AG04450 (cell line): ENCODE results near the gene CPLX1. TPM values are rescaled to one million over a fixed set of nuclear protein-coding genes. Genes with fewer than 3 reads are reported as not detected.

Experiments used
- CTCF ChIA-PET: fragments of 300-600, 350-600 bp; formaldehyde crosslinking; extraction: SDS; loops from one replicate; lab custom pipeline; 2022; ENCODE audit warnings: antibody characterized with exemption, inconsistent platforms; lab: Charles Lee
- POLR2A ChIA-PET: fragments of 350-600 bp; formaldehyde crosslinking; extraction: SDS; loops from one replicate; lab custom pipeline; 2021; ENCODE audit warnings: antibody characterized with exemption, inconsistent platforms; lab: Yijun Ruan, JAX
- DNase-seq: peaks from one replicate; pipeline ENCODE4 v3.0.0-alpha.2; 2011; ENCODE audit warnings: low read depth, low spot score
- H3K27ac ChIP-seq: one replicate; pipeline ENCODE4 v1.5.1; 2012; ENCODE audit warnings: low read depth, low read length, control low read depth
- H3K27me3 ChIP-seq: one replicate; pipeline ENCODE4 v1.6.0; 2012; ENCODE audit warnings: low read length; ENCODE audit not compliant: control insufficient read depth, insufficient read depth
- H3K4me3 ChIP-seq: 2 replicates; pipeline ENCODE4 v1.5.1; 2011; ENCODE audit warnings: mild to moderate bottlenecking, low read depth, low read length, control low read depth
- H3K9me3 ChIP-seq: 2 replicates; pipeline ENCODE4 v1.5.1; 2012; ENCODE audit warnings: low read length; ENCODE audit not compliant: control insufficient read depth, insufficient read depth
- polyA plus RNA-seq: library from polyadenylated mRNA; depleted of rRNA; stranded (reverse); fragments of >200 nt; gene quantifications from 2 replicates; pipeline ENCODE4 v1.2.3, GENCODE V29; 2011
- TF ChIP-seq, protein P1 (sequence below): IDR thresholded peaks from 2 replicates; pipeline ENCODE4 v1.5.1; 2011; ENCODE audit warnings: low read depth, low read length, control low read depth, inconsistent platforms

Gene CPLX1
- polyA plus RNA-seq, 1 experiment: not detected

DNA sequence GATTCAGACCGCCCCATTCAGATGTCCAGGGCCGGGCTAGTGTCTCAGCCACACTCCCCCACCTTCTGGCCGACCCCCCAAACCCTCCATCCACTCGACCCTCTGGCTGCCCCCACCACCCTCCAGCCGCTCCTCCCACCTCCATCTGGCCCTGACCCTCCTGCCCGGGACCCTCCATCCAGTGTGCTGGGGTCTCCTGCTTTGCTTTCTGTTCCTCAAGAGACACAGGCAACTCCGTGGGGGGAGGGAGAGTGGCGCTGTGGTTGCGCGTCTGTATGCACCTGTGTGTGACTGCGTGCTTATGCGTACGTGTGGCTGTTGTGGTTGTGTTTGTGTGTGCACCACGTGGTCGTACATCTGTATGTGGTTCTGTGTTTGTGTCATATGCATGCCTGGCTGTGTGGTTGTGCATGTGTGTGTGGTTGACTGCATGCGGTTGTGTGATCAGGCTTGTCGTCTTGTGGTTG, 33.3 kb downstream of the CPLX1 start:
- peaks cover 76% of the 10 kb centered on the region for H3K27me3 ChIP-seq
- no peak overlapping the region for H3K4me3 ChIP-seq
- no peak overlapping the region for H3K27ac ChIP-seq
- POLR2A ChIA-PET: no interaction called here
- DNase-seq: no peak
- no peaks in the 10 kb centered on the region; the same call in 1 of the 2 replicates for H3K9me3 ChIP-seq
- CTCF ChIA-PET: no interaction called here
- TF ChIP-seq, protein P1, sequence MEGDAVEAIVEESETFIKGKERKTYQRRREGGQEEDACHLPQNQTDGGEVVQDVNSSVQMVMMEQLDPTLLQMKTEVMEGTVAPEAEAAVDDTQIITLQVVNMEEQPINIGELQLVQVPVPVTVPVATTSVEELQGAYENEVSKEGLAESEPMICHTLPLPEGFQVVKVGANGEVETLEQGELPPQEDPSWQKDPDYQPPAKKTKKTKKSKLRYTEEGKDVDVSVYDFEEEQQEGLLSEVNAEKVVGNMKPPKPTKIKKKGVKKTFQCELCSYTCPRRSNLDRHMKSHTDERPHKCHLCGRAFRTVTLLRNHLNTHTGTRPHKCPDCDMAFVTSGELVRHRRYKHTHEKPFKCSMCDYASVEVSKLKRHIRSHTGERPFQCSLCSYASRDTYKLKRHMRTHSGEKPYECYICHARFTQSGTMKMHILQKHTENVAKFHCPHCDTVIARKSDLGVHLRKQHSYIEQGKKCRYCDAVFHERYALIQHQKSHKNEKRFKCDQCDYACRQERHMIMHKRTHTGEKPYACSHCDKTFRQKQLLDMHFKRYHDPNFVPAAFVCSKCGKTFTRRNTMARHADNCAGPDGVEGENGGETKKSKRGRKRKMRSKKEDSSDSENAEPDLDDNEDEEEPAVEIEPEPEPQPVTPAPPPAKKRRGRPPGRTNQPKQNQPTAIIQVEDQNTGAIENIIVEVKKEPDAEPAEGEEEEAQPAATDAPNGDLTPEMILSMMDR: no peak

DNA sequence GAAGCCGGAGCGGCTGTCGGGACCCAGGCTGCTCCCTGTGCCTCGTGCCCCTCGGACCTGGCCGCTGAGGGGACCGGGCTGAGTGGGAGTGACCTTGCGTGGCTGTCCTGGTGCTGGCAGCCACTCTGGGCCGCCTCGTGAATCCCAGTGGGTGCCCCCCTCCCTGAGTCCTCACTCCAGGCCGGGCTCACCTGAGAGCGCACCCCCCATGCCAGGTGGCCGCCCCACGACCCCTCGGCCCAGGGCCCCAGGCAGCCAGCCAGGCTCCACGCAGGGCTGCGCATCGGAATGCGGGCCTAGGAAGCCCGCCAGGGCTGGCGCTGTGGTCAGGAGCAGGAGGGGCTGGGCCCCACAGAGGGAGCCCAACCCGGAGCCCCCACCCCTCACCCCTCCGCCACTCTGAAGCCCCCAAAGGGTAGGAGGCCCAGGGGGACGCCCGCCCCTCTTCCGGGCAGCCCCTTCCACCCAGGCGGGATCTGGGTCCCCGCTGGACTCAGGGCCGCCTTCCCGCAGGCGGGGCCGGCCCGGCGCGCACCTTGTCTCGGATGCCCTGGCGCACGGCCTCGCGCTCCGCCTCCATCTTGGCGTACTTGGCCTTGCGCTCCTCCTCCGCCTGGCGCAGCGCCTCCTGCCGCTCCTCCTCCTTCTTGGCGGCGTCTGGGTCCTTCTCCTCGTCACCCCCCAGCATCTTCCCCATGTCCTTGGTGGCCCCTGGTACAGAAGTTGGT, 33.9 kb downstream of the CPLX1 start:
- ChIA-PET POLR2A (no interaction called here), CTCF (no interaction called here)
- TF ChIP-seq, protein P1: no peak
- no peak overlapping the region for H3K4me3 ChIP-seq
- H3K9me3 ChIP-seq: no peaks in the 10 kb centered on the region; the same call in 1 of the 2 replicates
- H3K27me3 ChIP-seq: peaks cover 77% of the 10 kb centered on the region
- no peak for DNase-seq
- no peak overlapping the region for H3K27ac ChIP-seq

DNA sequence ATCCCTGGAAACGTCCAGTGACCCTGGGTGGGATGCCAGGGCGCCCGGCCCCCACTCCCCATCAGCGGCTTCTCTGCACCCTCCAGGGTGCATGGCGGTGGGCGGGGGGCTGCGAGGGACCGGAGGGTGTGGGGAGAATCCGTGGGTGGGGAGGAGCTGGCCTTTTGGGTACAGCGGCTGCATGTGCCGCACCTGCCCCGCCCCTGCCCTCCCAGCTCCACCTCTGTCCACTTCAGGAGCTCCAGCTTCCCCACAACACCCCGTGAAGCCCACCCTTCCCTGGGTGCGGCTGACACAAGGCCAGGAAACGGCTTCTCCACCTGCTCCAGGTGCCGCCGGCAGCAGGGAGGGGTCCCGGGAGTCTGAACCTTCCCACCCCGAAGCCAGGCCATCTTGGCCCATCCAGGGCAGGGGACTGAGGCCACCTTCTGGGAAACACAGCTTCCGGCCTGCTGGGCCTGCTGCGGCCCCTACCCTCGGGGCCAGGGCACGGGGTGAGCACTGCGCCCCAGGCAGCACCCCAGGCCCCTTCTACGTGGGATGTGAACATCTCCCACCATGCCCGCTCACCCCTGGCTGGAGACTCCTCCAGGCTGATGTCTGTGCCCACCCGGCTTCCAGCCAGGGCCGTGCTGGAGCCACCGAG, 34.6 kb downstream of the CPLX1 start:
- Histone ChIP-seq H3K27me3 (peaks cover 79% of the 10 kb centered on the region), H3K9me3 (no peaks in the 10 kb centered on the region; the same call in 1 of the 2 replicates), H3K4me3 (no peak overlapping the region), H3K27ac (no peak overlapping the region)
- POLR2A ChIA-PET: interaction anchor here (1.6 kb wide), 1 partner anchor 10 kb away, joined by 4 read pairs; no protein-coding TSS in a partner anchor
- no peak for DNase-seq
- CTCF ChIA-PET: no interaction called here
- TF ChIP-seq, protein P1: no peak

DNA sequence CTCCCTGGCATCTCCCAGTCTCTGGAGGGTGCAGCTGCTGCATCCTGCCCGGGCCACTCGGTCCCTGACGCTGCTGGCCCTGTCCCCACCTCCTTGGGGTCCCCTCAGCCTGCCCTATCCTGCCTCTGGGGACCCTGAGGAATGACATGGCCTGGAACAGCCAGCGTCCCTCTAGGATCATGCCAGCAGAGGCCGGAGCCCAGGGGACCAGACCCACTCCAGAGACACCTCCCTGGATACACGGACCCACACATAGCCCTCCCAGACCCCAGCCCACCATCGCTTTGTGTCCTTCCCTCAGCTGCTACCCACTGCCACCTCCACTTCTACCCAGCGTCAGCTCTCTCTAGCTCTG, 35.5 kb downstream of the CPLX1 start:
- ChIA-PET POLR2A (interaction anchor here (1.6 kb wide), 1 partner anchor 9 kb away, joined by 4 read pairs; no protein-coding TSS in a partner anchor), CTCF (no interaction called here)
- Histone ChIP-seq H3K4me3 (no peak overlapping the region), H3K27me3 (peaks cover 74% of the 10 kb centered on the region), H3K27ac (no peak overlapping the region), H3K9me3 (no peaks in the 10 kb centered on the region; the same call in 1 of the 2 replicates)
- TF ChIP-seq, protein P1: no peak
- no peak for DNase-seq
